Endometrium (tissue), 2 donors: ENCODE results near the gene BRAT1.
"Not testable (repeated sequence)": the region's sequence is repeated elsewhere in the genome, so short reads cannot be mapped to it uniquely, and the experiment has no call there.

Experiments used
- FAIRE-seq: peaks from 2 replicates; lab custom pipeline; 2012; peaks lifted over from hg19 to GRCh38; lab: Jason Lieb, UNC
- donor health status: control.
- donor health status: control.

BRAT1 gene

GRCh38 chr7:2583798-2584580 is 28.7 kb upstream of the BRAT1 start:
- FAIRE-seq = no peak

- no peak for FAIRE-seq
These were observed 26.8 kb upstream of the BRAT1 start for GRCh38 chr7:2582006-2582735.

- FAIRE-seq = no peak
These were observed 25.3 kb upstream of the BRAT1 start for GRCh38 chr7:2580636-2581035.

GRCh38 chr7:2577914-2578680 is 22.8 kb upstream of the BRAT1 start:
- no peak for FAIRE-seq

GRCh38 chr7:2576742-2577491 is 21.6 kb upstream of the BRAT1 start:
- no peak for FAIRE-seq

- FAIRE-seq = no peak
These were observed 20.5 kb upstream of the BRAT1 start for GRCh38 chr7:2575733-2576340.

GRCh38 chr7:2575046-2575732 is 19.9 kb upstream of the BRAT1 start:
- no peak for FAIRE-seq

DNA sequence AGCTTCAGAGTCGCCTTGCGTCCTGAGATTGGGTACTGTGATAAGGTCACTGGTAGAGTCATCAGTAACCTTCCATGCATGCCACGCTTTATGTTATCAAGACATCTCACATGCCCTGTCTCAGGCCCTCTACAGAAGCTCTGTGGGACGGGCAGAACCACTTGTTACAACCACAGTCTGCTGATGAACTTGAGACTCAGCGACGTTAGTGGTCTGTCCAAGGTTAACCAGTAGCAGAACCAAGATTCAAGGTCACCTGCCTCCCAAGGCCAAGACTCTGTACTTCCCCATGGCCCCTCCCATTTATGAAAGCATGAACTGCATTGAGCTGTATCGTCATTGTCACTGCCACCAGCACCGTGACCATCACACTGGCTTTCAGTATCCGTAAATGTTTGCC is 18.4 kb upstream of the BRAT1 start:
- FAIRE-seq = no peak

- no peak for FAIRE-seq
These were observed 16.9 kb upstream of the BRAT1 start for GRCh38 chr7:2572101-2572842.

GRCh38 chr7:2571409-2571808 is 16.1 kb upstream of the BRAT1 start:
- no peak for FAIRE-seq

DNA sequence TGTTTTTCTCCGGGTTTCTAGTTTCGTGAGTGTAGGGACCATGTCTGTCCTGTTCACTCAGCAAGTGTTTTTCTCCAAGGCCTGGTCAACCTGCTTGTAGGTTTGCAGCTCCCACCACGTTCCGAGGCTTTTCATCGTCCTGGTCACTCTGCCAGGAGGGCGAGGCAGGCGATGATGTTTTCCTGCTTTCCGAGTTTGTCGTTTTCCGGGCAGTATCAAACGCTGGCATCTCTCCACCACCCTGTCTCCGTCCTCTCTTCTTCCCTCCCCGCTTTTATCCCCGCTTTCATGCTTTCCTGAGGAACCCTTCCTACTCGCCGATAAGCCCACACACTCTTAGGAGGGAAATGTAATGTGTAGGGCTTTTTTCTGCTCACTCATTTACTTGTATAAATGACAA is 14.7 kb upstream of the BRAT1 start:
- no peak for FAIRE-seq

- FAIRE-seq = no peak
These were observed 14.1 kb upstream of the BRAT1 start for GRCh38 chr7:2569421-2569820.

DNA sequence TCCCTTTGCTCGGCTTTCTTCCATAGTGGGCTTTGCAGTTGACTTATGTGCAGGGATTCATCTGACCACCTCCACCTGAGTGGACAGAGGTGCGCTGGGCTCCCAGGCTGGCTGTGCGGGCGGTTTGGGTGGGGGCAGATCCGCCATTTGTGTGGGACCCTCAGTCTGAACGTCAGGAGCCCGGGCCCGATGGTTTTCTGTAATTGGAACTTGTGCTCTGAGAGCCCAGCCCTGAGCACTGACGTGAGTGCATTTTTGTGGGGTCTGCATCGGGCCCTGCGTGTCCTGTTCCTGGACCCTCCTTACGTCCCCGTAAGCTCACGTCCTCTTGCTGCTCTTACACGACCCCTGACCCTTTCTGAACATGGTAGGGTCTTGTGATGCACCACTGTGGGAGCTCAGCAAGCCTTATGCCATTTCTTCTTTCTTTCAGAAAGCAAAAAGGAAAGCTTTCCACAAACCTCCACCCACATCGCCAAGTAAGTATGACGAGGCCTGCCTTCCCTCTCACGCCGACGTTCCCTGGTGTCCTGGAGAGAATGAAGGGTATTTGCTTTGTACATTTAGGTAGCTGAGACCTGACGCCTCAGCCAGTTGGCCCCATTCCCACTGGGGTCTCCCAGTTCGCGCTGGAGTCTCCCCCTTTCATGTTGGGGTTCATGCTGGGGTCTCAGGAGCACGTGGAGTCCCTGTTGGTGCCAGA is 13.3 kb upstream of the BRAT1 start:
- FAIRE-seq = no peak

- FAIRE-seq = no peak
These were observed 12.5 kb upstream of the BRAT1 start for GRCh38 chr7:2567679-2568278.

DNA sequence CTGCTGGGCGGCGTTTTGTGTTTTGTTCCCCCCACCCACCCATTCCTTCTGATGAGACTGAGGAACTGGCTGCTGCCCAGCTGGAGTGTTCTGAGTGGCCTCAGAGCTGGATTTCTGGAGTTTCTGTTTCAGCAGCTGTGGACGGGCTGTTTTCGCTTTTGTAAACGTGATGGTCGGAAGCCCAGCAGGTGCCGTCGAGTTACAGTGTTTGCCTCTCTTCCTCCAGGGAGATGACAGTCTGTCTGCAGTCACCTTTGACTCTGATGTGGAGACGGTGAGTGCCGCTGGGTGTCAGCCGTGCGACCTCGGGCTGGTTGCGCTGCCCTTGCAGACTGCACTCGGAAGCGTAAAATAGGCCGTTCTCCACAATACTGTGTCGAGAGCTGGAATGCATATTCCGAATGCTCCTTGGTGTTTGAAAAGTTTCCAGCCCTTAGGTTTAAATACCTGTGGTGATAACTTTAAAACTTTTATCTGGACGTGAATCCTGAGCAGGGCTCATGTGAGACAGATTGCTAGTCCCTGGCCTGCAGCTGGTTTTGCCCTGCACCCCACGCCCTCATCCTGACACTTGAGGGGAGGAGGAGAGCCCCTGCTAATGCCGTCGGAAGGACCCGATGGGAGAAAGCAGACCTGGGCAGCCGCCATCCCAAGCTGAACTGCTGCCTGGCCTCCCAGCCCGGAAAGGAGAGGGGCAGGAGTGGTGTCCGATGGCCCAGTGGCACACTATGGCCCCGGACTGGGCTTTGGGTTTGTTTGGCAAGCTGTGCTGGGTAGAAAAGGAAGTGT is 11.8 kb upstream of the BRAT1 start:
- no peak for FAIRE-seq

DNA sequence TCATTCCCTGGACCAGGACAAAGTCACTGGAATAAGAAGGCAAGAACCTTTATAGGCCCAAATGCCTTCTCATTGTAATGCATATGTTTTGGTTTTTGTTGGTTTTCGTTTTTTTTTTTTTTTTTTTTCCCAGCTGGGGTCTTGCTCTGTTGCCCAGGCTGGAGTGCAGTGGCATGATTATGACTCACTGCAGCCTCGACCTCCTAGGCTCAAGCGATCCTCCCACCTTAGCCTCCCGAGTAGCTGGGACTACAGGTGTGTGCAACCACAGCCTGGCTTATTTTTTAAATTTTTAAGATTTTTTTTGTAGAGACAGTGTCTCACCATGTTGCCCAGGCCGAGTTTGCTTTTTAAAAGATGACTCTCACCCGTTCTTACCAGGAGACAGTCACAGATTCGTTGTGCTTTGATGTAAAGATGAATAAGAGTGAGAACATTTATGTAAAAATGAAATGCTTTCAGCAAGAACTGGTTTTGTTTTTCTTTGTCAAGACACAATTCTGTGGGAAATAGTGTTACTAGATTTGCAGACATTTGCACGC is 11.1 kb upstream of the BRAT1 start:
- FAIRE-seq = no peak

DNA sequence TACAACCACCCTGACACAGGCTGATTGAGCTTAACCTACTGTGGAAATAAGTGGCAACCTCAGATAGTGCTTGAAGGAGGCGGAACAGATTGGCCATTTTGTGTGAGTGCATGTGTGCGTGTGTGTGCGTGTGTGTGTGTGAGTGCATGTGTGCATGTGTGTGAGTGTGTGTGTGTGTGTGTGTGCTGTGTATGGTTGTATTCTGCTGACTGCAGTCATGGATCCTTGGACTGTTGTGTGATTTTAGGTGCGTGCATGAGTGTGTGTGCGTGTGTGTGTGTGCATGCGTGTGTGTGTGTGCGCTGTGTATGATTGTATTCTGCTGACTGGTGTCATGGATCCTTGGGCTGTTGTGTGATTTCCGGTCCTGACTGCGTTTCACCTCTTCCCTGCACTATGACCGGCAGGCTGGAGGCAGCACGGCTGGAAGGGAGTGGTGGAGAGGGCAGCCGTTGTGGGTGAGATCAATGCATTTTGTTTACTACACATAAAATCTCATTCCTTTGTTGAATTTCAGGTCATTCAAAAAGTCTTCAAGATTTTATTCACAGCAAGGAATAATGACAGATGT is 9.7 kb upstream of the BRAT1 start:
- FAIRE-seq = no peak

DNA sequence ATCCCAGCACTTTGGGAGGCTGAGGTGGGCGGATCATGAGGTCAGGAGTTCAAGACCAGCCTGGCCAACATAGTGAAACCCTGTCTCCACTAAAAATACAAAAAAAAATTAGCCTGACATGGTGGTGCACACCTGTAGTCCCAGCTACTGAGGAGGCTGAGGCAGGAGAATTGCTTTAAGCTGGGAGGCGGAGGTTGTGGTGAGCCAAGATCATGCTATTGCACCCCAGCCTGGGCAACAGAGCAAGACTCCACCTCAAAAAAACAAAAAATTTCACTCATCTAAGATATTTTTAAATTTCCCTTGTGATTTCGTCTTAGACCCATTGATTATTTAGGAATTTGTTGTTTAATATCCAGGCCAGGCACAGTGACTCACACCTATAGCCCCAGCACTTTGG is 8.6 kb upstream of the BRAT1 start:
- FAIRE-seq = not testable (repeated sequence)
